Thoracic aorta (tissue), 2 donors: ENCODE data around the gene HLA-DMA. TPM values are rescaled to one million over a fixed set of nuclear protein-coding genes. Genes with fewer than 3 reads are reported as not detected.

ENCODE experiments used
- ATAC-seq: fragments of 150-250 bp; one replicate; pipeline ENCODE4 v1.8.0; 2017; ENCODE audit warnings: low read depth; ENCODE audit not compliant: insufficient number of reproducible peaks, low FRiP score
- DNase-seq: peaks from one replicate; pipeline ENCODE4 v3.0.0-alpha.2; 2020; ENCODE audit warnings: low spot score
- H3K27ac ChIP-seq, 2 donors: fragments of 200-600 bp; sonication (generic); 1 replicate in 1 of 2; 2 replicates in 1 of 2; pipeline ENCODE4 v1.5.1; 2016; ENCODE audit warnings: mild to moderate bottlenecking in 2 of 2, moderate library complexity in 2 of 2
- H3K27me3 ChIP-seq: fragments of 200-600 bp; sonication (generic); replicated peaks from 2 replicates; pipeline ENCODE4 v1.6.0; 2016; ENCODE audit warnings: mild to moderate bottlenecking; ENCODE audit not compliant: insufficient read depth
- H3K36me3 ChIP-seq: fragments of 200-600 bp; sonication (generic); one replicate; pipeline ENCODE4 v1.5.1; 2016
- H3K4me1 ChIP-seq, 2 donors: fragments of 200-600 bp; sonication (generic); 1 replicate in 1 of 2; 2 replicates in 1 of 2; pipeline versions ENCODE4 v1.5.1 to v1.6.0; 2016; ENCODE audit warnings: low read depth in 2 of 2, mild to moderate bottlenecking in 1 of 2; ENCODE audit not compliant: control insufficient read depth in 1 of 2
- H3K4me3 ChIP-seq: fragments of 200-600 bp; sonication (generic); 2 replicates; pipeline ENCODE4 v1.5.1; 2016; ENCODE audit warnings: mild to moderate bottlenecking
- H3K9me3 ChIP-seq: fragments of 200-600 bp; sonication (generic); 2 replicates; pipeline ENCODE4 v1.5.1; 2016
- total RNA-seq, 2 donors: library from RNA; depleted of rRNA; stranded (reverse); fragments of >200 nt; gene quantifications; one replicate each; pipeline versions ENCODE4 v1.1.0 to v1.2.3, GENCODE V29; 2016
- TF ChIP-seq, protein P1 (sequence below): fragments of 200-600 bp; sonication (generic); IDR thresholded peaks from one replicate; pipeline ENCODE4 v1.5.1; 2019; ENCODE audit warnings: antibody characterized with exemption

Gene HLA-DMA
- total RNA-seq, 2 donors from 2014 or later: 41.7 to 53.2 TPM

DNA sequence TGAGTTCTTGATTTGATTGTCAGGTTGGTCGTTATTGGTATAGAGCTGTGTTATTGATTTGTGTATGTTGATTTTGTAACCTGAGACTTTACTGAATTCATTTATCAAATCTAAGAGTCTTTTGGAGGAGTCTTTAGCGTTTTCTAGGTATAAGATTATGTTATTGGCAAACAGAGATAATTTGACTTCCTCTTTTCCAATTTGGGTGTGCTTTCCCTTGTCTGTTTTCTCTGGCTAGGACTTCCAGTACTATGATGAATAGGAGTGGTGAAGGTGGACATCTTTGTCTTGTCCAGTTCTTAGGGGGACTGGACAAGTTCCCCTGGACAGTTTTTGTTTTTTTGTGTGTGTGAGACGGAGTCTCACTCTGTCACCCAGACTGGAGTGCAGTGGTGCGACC, 39.1 kb upstream of the HLA-DMA start:
- H3K9me3 ChIP-seq: no peaks in the 10 kb centered on the region
- no peak overlapping the region for H3K27ac ChIP-seq
- no peaks in the 10 kb centered on the region for H3K27me3 ChIP-seq
- DNase-seq: no peak
- no peaks in the 10 kb centered on the region for H3K4me1 ChIP-seq
- TF ChIP-seq, protein P1, sequence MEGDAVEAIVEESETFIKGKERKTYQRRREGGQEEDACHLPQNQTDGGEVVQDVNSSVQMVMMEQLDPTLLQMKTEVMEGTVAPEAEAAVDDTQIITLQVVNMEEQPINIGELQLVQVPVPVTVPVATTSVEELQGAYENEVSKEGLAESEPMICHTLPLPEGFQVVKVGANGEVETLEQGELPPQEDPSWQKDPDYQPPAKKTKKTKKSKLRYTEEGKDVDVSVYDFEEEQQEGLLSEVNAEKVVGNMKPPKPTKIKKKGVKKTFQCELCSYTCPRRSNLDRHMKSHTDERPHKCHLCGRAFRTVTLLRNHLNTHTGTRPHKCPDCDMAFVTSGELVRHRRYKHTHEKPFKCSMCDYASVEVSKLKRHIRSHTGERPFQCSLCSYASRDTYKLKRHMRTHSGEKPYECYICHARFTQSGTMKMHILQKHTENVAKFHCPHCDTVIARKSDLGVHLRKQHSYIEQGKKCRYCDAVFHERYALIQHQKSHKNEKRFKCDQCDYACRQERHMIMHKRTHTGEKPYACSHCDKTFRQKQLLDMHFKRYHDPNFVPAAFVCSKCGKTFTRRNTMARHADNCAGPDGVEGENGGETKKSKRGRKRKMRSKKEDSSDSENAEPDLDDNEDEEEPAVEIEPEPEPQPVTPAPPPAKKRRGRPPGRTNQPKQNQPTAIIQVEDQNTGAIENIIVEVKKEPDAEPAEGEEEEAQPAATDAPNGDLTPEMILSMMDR: no peak
- no peak overlapping the region for H3K4me3 ChIP-seq
- H3K36me3 ChIP-seq: no peaks in the 10 kb centered on the region
- ATAC-seq: no peak

- DNase-seq: no peak
- Histone ChIP-seq H3K4me3 (no peak overlapping the region), H3K27ac (no peak overlapping the region), H3K27me3 (no peaks in the 10 kb centered on the region), H3K4me1 (no peaks in the 10 kb centered on the region), H3K9me3 (no peaks in the 10 kb centered on the region), H3K36me3 (no peaks in the 10 kb centered on the region)
- no peak for ATAC-seq
- TF ChIP-seq, protein P1: no peak
Observed at GRCh38 chr6:32989368-32989767, 36.5 kb upstream of the HLA-DMA start.

GRCh38 chr6:32984622-32985389, 31.9 kb upstream of the HLA-DMA start:
- TF ChIP-seq, protein P1: peak; percentile 87
- Histone ChIP-seq H3K27ac (no peak overlapping the region), H3K9me3 (no peaks in the 10 kb centered on the region), H3K4me3 (no peak overlapping the region), H3K27me3 (no peaks in the 10 kb centered on the region), H3K36me3 (peaks cover 23% of the 10 kb centered on the region), H3K4me1 (peaks cover 0 to 15% of the 10 kb centered on the region in 2 donors)
- DNase-seq: peak; percentile 78
- peak; percentile 63 for ATAC-seq

DNA sequence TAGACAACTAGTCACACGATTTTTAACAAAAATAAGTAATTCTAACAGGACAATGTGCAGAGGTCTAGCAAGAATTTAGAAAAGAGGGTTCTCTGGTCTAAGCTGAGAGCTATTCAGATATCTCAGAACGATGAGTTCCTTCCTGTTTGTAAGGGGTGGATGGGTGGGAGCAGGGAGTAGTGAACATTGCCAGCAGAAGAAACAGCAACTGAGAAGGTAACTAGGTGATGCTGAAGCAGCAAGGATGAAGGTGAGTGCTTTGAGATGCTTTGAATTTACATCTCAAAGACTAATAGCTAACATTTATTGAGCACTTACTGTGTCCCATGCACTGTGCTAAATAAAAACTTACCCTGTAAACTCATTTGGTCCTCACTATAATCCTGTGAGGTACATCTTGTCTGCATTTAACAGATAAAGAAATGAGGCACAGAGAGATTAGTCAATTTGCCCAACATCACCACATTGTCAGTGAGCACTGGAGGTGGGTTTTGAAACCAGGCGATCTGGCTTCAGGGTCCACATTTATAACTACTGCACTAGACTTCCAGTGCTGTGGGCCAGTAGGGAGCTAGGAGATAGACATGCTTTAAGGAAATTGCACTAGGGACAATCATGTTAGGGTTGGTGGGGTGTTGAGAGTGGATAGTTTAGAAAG, 31.2 kb upstream of the HLA-DMA start:
- ATAC-seq (no peak), DNase-seq (no peak)
- H3K36me3 ChIP-seq: peaks cover 30% of the 10 kb centered on the region
- H3K9me3 ChIP-seq: no peaks in the 10 kb centered on the region
- TF ChIP-seq, protein P1: no peak
- no peaks in the 10 kb centered on the region for H3K27me3 ChIP-seq
- H3K27ac ChIP-seq: no peak overlapping the region
- no peak overlapping the region for H3K4me3 ChIP-seq
- peaks cover 0 to 15% of the 10 kb centered on the region in 2 donors for H3K4me1 ChIP-seq

- DNase-seq (no peak), ATAC-seq (no peak)
- Histone ChIP-seq H3K27me3 (no peaks in the 10 kb centered on the region), H3K9me3 (no peaks in the 10 kb centered on the region), H3K36me3 (peaks cover 34% of the 10 kb centered on the region), H3K27ac (no peak overlapping the region), H3K4me3 (no peak overlapping the region), H3K4me1 (peaks cover 0 to 19% of the 10 kb centered on the region in 2 donors)
- TF ChIP-seq, protein P1: no peak
Observed at GRCh38 chr6:32983493-32983848, 30.6 kb upstream of the HLA-DMA start.
